GM19467 (cell line): ENCODE results near the gene MMP23B.
"Not testable (repeated sequence)": the region's sequence is repeated elsewhere in the genome, so short reads cannot be mapped to it uniquely, and the experiment has no call there.

Experiments
- ATAC-seq: cut with Tn5 transposase; IDR thresholded peaks from one replicate; pipeline ENCODE4 v1.9.1; 2021; ENCODE audit warnings: mild to moderate bottlenecking, moderate library complexity; ENCODE audit not compliant: unreplicated experiment

The MMP23B gene

DNA sequence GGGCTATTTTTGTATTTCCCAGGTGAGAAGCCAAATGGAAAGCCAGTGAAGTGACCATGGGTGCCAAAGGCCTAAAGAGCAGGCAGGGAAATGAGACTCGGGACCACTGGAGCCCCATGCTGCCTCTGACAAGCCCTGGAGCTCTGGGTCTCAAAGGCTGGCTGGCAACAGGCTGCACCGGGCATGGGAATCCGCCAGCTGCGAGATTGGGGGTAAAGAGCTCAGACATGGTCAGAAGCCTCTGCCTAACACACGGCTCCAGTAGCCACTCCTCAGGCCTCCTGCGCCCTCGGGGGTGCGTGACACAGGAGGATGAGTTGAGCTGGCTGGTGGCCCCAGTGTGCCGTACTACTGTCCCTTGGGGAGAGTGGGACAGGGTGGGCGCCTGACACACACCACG is 32.3 kb downstream of the MMP23B start:
- not testable (repeated sequence) for ATAC-seq

DNA sequence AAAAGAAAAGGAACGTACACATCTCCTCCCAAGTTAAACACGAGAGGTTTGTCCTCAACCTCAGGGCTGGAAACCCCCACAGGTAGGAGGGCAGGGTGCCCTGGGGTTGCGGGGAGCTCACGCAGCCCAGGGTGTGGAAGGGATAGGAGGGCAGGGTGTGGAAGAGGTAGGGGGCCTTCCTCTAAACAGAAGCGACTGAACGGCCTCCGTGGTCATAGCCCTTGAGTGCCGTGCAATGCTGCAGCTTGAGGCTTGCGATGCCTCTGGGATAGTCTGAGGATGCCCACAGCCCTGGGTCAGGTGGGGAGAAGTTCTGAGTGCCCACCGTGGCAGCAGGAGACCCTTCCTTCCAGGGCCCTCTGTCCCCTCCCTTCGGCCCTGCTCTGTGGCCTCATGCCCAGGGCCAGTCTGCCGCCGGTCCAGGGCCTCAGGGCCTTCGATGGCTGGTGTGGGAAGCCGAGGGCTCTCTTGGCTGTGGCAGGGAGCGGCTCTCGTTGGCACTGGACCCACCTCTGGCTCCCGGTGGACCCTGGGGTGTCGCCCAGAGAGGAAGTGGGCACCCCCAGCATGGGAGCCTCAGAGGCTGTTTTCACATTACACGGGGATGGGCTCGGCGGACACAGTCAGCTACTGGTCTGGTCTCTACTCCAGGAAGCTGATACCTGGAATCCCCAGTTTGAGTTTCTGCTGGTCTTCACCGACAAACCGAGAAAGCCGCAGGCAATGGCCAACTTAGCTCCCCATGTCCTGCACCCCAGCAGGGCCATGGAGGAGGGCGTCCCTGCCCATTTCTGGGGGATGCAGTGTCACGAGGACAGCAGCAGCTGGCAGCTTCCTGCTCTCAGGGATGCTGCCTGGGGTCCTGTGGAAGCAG is 33.2 kb downstream of the MMP23B start:
- ATAC-seq: no peak

DNA sequence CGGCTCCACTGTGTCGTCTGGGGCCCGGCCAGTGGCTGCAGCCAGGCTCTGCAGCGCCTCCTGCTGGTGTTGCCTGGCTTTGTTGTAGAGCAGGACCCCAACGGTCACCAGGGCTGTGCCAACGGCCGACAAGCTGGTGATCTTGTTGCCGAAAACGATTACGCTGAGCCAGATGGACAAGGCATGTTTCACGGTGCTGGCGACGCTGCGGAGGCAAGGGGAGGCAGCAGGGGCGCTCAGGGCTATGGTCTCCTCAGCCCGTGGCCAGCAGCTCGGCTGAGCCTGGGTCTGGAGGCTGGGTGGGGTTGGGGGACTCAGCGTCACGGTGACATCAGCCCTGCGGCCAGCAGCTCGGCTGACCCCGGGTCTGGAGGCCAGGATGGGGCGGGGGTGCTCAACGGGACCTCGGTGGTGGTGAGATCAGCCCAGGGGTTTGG is 33.9 kb downstream of the MMP23B start:
- ATAC-seq: no peak

DNA sequence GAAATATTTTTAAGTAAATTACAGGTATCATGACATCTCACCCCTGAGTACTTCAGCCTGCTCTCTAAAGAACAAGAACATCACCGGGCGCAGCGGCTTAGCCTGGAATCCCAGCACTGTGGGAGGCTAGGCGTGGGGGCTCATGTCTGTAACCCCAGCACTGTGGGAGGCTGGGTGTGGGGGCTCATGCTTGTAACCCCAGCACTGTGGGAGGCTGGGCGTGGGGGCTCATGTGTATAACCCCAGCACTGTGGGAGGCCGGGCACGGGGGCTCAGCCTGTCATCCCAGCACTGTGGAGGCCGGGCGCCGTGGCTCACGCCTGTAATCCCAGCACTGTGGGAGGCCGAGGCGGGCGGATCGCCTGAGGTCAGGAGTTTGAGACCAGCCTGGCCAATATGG is 34.6 kb downstream of the MMP23B start:
- ATAC-seq: no peak

DNA sequence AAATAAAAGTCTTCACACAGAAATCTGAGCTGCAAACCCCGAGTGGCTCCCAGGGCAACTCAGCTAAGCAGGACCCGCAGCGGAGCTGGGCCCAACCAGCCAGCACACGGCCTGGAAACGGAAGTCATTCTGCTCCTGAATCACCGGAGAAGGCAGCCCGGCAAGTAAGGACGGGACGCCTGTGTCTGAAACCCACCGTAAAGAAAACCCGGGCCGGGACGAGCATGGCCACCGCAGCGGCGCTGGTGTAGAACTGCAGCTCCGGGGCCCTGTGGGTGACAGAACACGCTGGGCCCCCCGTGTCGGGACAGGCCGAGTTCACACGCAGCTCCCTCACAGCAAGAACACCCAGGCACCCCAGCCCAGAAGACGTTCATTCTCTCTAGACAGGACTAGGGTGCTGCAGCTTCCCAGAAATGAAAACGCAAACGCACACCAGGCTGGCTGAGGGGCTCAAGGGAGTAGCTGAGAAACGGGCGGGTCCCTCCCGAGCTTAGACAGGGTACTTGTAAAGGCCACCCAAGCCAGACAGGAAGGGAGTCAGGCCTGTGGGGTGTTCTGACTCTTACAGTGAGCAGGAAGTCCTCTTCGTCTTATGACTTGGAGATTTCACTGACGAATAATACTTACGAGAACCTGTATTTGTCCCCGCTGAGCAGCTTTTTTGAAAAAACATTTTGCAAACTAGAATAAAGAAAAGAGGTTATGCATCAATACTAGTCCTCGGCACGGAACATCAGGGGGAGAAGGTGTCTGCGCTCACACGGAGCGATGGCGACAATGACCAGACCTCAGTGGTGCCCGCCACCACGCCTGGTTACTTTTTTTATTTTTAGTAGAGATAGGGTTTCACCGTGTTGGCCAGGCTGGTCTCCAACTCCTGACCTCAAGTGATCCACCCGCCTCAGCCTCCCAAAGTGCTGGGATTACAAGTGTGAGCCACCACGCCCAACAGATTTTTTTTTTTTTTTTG is 37.8 kb downstream of the MMP23B start:
- ATAC-seq: no peak

DNA sequence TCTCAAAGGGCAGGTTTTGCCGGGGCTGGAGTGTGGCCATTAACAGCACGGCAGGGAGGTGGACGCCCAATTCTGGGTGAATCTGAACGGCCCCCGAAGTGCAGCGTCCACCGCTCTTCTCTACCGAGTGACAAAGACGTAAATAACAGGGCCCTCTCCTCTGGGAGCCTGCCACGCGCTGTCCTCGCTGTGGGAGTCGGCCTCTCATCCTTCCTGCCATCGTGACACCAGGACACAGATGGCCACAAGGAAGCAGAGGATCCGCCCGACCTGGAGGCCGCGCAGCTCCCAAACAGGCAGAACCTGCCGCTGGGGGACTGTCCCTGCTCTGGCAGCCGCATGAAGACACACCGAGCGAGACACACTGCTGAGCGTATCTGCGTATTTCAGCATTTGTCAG is 38.9 kb downstream of the MMP23B start:
- no peak for ATAC-seq

DNA sequence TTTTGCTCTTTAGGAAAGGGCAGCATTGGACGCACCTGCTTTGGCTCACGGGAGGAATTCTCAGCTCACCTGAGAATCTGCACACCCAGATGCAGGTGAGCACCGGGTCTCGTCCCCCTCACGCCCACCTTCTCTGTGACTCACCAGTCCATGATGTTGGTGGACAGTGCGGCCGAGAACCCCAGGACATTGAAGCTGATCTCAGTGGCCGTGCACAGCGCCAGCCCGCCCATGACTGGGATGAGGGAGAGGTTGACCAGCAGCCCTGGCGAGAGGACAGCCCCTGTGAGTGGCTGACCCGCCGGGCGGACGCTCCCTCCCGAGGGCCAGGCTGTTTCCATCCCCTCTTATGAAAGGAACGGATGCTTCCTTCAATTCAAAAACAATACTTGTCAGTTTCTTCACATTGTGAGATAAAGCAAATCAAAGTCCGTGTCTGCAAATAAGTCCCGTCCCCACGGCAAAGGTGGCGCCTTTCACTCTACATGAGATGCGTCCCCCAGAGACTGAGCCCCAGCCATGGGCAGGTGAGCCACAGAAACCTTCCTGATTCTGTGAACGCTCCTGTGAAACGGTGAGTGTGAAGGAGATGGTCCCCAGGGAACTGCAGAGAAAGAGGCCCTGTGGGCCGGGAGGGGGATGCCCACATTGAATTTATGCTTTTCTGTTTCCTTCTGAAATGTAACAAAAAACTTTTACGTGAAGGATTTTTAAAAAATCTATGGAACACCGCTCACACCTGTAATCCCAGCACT is 39.6 kb downstream of the MMP23B start:
- ATAC-seq: no peak

DNA sequence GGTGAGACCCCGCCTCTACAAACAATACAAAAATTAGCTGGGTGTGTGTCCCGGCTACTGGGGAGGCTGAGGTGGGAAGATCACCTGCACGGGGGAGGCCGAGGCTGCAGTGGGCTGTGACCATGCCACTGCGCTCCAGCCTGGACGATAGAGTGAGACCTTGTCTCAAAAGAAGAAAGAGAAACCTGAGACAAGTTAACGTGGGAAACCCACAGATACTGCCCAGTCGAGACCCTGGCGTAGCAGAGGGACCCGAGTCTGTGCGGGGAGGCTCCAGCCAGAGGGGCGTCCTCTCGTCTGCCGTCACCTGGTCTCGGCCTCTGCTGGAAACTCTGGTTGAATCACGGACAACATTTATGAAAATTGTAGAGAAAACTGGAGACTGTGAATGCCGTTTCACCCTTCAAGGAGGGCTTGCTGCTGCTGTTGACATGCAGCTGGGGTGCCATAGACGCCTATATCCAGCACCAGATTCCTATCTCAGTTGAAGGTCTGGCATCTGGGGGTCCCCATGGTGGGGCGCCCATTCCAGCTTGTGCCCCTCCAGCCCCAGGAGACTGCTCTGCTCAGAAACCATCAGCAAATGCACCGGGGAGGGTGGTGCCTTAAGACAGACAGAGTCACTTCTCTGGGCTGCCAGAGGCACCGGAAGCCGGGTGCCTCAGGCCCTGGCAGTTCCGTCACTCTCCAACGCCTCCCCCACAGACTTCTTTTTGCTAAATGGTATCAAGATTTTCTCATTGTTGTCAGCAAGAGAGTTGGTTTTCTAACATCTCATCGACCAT is 40.4 kb downstream of the MMP23B start:
- no peak for ATAC-seq

DNA sequence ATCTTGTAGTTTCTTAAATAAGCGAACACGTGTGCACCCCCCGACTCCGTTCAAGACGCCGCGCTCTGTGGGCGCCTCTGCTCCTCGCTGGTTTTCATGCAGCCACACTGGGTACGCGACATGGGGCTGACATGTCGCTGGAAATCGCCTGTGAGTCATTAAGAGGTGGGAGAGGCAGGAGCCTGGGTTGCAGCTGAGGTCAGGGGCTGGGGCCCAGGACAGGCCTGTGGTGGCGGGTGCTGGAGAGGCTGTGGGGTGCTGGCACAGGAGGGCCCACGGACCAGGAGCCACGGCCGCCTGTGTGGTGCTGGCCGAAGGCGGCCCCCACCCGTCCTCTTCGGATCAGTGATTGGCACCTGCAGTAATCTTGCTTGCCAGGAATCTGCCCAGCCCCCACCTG is 42.8 kb downstream of the MMP23B start:
- ATAC-seq: not testable (repeated sequence)

DNA sequence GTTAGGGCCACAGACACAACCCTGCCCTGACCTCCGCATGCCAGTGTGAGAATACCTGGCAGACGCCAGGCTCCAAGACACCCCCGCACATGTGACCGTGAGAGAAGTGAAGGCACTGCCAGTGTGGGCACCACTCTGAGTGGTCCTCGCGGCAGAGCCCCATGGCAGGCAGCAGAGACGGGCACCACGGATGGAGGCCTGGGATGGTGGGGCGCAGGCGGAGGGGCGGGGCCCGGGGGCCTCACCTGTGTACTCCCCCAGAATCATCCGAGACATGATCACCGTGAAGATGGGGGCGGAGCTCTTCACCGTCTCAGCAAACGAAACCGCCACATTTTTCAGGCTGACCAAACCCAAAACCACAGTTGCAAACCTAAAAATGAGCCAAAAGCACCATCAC is 43.2 kb downstream of the MMP23B start:
- not testable (repeated sequence) for ATAC-seq

DNA sequence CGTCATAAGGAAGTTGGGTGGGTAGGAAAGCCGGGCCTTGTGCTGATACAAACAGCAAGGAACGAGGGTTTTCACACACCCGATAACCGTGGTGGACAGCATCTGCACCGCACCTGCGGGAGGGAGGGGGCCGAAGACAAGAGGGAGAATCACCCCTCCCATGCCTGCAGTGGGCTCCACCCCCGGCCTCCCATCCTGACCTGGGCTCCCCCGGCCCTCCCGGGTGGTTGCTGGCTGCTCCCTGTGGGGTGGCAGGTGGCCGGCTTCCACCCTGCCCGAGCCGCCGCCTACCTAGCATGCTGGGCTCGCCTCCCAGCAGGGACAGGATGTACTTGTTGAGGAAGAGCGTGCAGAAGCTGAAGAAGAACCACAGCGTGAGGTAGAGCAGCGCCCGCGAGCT is 44.1 kb downstream of the MMP23B start:
- ATAC-seq: not testable (repeated sequence)

DNA sequence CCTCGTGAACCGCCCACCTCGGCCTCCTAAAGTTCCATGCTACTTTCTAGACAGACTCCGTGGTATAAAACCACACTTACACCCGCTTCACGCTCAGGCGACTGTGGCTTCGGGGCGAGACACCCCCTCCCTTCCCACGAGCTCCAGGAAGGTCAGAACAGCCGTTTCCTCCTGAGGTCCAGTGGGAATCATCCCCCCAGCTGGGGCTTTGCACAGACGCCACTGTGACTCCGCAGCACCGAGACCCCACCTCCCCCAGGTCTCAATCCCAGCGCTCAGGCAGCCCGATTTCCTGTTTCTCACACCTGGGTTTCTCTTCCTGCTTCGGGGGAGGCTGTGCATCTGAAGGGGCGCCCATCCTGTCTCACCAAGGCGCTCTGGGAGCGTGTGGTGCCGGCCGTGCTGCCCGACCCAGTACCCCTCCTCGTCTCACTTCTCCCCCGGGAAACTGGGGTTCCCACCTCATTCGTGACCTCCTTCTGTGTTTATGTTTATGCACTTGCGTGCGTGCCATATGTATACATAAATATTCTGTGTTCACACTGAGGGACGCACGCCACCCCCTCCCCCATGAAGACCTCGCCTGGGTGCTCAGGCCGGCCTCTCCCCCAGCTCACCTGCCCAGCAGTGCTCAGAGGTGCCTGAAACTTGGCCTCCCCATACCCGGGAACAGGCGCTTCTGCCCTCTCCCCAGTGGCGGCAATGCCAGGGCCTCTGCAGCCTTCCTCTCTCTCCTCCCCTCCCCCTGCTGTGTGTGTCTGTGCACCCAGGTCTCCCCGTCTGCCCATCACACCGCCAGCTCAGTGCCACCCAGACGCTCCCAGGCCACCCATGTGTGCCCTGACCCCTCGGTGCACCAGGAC is 46.0 kb downstream of the MMP23B start:
- ATAC-seq: peak; percentile 51

DNA sequence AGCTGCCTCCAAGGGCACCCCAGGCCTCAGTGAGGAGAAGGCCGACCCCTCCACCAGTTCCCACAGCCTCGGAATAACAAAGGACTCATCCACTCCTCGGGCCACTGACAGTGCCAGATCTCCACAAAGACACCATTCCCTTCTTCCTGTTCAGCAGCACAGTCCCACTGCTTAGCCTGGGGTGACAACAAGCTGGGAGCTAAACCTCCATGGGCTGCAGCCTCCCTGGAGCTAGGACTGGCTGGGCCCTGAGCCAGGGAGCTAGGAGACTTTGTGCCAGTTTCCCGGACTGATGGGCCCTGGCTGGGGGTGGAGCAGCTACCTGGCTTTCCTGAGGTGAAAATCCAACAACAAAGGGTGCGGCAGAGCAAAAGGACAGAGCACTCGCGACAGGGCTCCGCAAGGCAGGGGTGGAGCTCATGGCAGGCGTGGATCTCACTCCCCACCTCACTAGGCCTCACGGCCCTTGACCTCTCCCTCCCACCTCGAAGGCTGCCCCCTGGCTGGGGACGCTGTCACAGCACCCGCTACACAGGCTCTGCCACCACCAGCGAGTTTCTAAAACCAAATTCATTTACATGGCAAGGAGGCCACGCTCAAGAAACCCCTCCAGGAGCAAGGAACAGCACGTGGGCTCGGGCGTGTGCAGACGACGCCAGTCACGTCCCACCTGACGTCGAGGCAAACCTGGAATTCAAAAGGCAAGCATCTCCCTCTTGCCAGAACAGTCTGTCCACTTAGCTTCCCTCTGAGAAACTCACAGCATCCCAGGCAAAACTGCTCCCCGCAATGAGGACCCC is 46.8 kb downstream of the MMP23B start:
- peak; percentile 52 for ATAC-seq

DNA sequence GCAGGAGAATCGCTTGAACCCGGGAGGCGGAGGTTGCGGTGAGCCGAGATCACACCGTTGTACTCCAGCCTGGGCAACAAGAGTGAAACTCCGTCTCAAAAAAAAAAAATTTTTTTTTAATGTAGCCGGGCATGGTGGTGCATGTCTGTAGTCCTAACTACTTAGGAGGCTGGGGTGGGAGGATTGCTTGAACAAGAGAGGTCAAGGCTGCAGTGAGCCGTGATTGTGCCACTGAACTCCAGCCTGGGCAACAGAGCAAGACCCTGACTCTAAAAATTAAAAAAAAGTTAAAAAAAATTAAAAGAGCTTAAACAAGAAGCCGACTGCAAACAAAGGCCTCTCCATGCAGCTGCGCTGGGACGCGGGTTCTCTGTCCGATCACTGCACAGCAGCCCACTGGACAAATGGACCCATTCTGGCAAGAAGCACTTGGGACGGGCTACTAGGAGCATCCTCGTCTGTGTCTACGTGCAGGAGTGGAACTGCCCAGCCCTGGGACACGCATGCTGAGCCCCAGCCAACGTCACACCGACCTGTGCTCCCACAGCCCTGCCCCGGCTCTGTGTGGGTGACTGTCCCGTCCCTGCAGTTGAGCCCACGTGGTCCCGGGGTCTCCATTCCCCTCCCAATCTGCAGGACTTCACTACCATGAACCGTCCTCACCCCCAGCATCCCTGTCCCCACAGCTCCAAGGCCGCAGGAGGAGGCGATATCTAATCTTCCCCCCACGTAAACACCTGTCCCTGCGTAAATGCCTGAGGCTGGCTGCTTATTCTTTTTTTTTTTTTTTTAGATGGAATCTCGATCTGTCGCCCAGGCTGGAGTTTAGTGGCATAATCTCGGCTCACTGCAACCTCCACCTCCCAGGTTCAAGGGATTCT is 48.3 kb downstream of the MMP23B start:
- no peak for ATAC-seq

DNA sequence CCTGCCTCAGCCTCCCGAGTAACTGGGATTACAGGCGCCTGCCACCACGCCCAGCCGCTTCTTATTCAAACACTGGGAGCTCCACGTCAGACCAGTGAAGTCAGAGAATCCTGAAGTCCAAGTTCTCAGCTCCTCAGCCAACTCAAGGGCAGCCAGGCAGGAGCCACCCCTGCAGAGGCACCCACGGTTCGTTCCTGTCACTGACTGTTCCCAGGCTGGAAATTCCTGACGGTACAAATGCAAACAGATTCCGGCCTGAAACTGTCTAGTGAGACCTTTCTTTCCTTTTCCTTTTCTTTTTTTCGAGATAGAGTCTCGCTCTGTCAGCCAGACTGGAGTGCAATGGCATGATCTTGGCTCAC is 48.9 kb downstream of the MMP23B start:
- no peak for ATAC-seq

DNA sequence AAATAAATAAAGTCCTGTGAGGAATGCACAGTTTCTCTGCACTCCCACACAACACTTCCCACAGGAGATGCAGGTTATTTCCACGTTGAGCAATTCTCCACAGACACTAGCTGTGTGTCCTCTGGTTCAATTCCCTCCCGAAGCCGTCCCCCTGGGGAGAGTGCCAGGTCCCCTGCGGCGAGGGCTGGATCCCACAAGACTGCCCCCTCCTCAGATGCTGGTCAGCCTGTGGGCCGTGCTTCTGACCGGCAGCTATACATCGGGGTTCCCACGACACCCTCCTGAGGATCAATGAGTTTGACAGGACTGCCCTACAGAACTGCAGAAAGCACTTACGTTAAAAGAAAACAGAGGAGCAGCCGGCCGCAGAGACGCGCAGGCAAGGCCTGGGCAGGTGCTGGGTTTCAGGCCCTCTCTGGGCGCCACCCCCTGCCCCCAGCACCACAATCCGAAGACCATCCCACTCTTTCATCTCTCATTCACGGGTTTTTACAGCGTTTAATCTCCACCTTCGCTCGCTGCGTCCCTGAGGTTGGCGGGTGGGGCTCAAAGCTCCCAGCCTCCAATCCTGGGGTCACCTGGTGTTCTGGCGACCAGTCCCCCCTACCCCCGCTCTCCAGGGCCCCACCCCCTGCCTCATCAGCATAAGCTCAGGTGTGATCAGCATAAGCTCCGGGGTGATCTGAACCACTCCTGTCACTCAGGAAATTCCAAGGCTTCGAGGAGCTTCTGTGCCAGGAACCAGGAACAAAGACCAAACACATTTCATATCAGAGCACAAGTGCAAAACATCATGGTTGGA is 51.3 kb downstream of the MMP23B start:
- no peak for ATAC-seq
